Karpas-422 (cell line): Measurements from ENCODE around the gene PNPLA2. TPM values are rescaled to one million over a fixed set of nuclear protein-coding genes. Genes with fewer than 3 reads are reported as not detected.

ENCODE experiments used
- DNase-seq: peaks from one replicate; pipeline ENCODE4 v3.0.0-alpha.2; 2015
- H2AFZ ChIP-seq: fragments of 200-600 bp; sonication (generic); 2 replicates; pipeline ENCODE4 v1.6.1; 2014; ENCODE audit warnings: antibody characterized with exemption, low read length, mixed read lengths
- H3K27ac ChIP-seq: fragments of 200-600 bp; sonication (generic); 2 replicates; pipeline ENCODE4 v1.5.1; 2014; ENCODE audit warnings: mild to moderate bottlenecking, low read length, moderate library complexity
- H3K27me3 ChIP-seq: fragments of 200-600 bp; sonication (generic); 2 replicates; pipeline ENCODE4 v1.6.1; 2014; ENCODE audit warnings: low read length, mixed read lengths
- H3K36me3 ChIP-seq: fragments of 200-600 bp; sonication (generic); 2 replicates; pipeline ENCODE4 v1.6.1; 2014; ENCODE audit warnings: low read length, mixed read lengths; ENCODE audit not compliant: insufficient read depth
- H3K4me1 ChIP-seq: fragments of 200-600 bp; sonication (generic); 2 replicates; pipeline ENCODE4 v1.6.1; 2014; ENCODE audit warnings: mild to moderate bottlenecking, low read length, mixed read lengths
- H3K4me2 ChIP-seq: fragments of 200-600 bp; sonication (generic); 2 replicates; pipeline ENCODE4 v1.6.1; 2014; ENCODE audit warnings: low read length, low read depth, mild to moderate bottlenecking; ENCODE audit not compliant: poor library complexity, severe bottlenecking
- H3K4me3 ChIP-seq: fragments of 200-600 bp; sonication (generic); 2 replicates; pipeline ENCODE4 v1.5.1; 2014; ENCODE audit warnings: mild to moderate bottlenecking, antibody characterized with exemption, low read length, mixed read lengths
- H3K79me2 ChIP-seq: fragments of 200-600 bp; sonication (generic); 2 replicates; pipeline ENCODE4 v1.6.1; 2014; ENCODE audit warnings: mild to moderate bottlenecking, low read length, mixed read lengths
- H3K9ac ChIP-seq: fragments of 200-600 bp; sonication (generic); 2 replicates; pipeline ENCODE4 v1.6.0; 2014; ENCODE audit warnings: low read length
- H3K9me2 ChIP-seq: fragments of 200-600 bp; sonication (generic), shearing (Covaris generic); replicated peaks from 2 replicates; pipeline ENCODE4 v1.6.0; 2014; ENCODE audit warnings: mild to moderate bottlenecking, low read length, moderate library complexity; ENCODE audit not compliant: insufficient read depth
- H3K9me3 ChIP-seq: fragments of 300-700, 200-600 bp; sonication (generic); 2 replicates; pipeline ENCODE4 v1.6.1; 2014; ENCODE audit warnings: low read length, mixed read lengths
- H4K20me1 ChIP-seq: fragments of 200-600 bp; sonication (generic); 2 replicates; pipeline ENCODE4 v1.6.1; 2014; ENCODE audit warnings: mild to moderate bottlenecking, antibody characterized with exemption, low read length, low read depth; ENCODE audit not compliant: insufficient read depth
- total RNA-seq: library from RNA; depleted of rRNA; stranded (reverse); fragments of >200 nt; shearing (Covaris generic); gene quantifications from 2 replicates; pipeline ENCODE4 v1.2.3, GENCODE V29; 2014; ENCODE audit warnings: low replicate concordance

PNPLA2 gene
- total RNA-seq, 1 experiment from 2014 or later = 32.5 TPM

DNA sequence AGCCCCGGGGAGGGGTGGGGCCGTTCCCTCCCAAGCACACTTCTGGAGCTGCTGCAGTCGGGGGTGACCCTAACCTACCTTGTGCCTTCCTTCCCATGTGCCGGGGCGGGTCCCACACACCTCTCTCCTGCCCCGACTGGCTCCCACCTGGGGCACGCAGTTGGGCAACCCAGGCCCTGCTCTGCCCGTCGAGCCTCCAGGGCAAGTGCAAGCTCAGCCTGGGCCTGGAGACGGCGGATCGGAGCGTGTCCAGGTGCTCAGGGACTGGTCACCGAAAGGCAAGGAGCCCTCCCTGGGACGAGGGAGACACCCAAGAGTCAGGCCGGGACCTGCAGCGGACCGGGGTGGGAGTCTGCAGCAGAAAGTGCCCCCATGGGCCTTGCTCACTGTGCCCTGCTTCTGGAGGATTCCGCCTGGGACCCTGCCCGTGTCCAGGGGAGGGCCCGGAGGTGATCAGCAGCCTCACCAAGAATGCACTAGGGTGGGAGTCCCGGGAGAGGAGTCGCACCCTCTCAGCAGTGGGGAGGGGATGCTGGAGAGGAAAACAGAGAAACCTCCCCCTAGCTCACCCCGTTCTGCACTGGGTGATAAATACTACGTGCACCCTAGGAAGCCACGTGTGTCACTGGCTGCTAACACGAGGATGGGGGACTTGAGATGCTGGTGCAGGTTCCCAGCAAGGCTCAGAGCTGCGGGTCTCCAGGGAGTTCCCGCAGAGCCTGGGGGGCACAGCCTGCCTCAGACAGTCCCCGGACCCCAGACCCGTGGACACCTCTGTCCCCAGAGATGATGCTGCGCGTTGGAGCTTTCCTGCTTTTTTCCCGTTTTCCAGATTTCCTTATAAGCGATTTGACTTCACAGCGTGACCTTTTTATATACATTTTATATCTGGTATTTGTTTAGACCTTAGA lies 36.2 kb upstream of the PNPLA2 start:
- Histone ChIP-seq H3K79me2 (peaks cover 24% of the 10 kb centered on the region), H3K4me1 (peaks cover 42% of the 10 kb centered on the region), H3K9ac (no peak overlapping the region), H3K9me2 (no peaks in the 10 kb centered on the region), H2AFZ (no peak overlapping the region), H3K27me3 (no peaks in the 10 kb centered on the region), H3K27ac (no peak overlapping the region), H4K20me1 (peaks cover 8% of the 10 kb centered on the region; the same call in 1 of the 2 replicates), H3K4me3 (no peak overlapping the region), H3K4me2 (no peak overlapping the region), H3K9me3 (no peaks in the 10 kb centered on the region), H3K36me3 (0 out of 2 replicates have a peak, but pooled peaks cover 6% of the 10 kb centered on the region)
- no peak for DNase-seq

GRCh38 chr11:783581-784015 lies 35.1 kb upstream of the PNPLA2 start:
- H3K27me3 ChIP-seq = no peaks in the 10 kb centered on the region
- no peak overlapping the region for H3K4me3 ChIP-seq
- peak; percentile 77 for DNase-seq
- H3K9me3 ChIP-seq = no peaks in the 10 kb centered on the region
- H4K20me1 ChIP-seq = peaks cover 10% of the 10 kb centered on the region
- H3K4me2 ChIP-seq = no peak overlapping the region
- peaks cover 20% of the 10 kb centered on the region for H3K79me2 ChIP-seq
- H3K4me1 ChIP-seq = peaks cover 47% of the 10 kb centered on the region
- no peaks in the 10 kb centered on the region for H3K9me2 ChIP-seq
- no peak overlapping the region for H2AFZ ChIP-seq
- H3K9ac ChIP-seq = no peak overlapping the region
- 0 out of 2 replicates have a peak, but pooled peaks cover 9% of the 10 kb centered on the region for H3K36me3 ChIP-seq
- no peak overlapping the region for H3K27ac ChIP-seq

- no peak overlapping the region for H3K9ac ChIP-seq
- no peak overlapping the region for H2AFZ ChIP-seq
Observed at GRCh38 chr11:786235-787083, 32.3 kb upstream of the PNPLA2 start.

GRCh38 chr11:787084-787675 lies 31.5 kb upstream of the PNPLA2 start:
- H3K9ac ChIP-seq = 0 out of 2 replicates have a peak overlapping the region, but pooled peaks have one; percentile 90
- no peak overlapping the region for H3K4me2 ChIP-seq

More at GRCh38 chr11:786235-787083, 32.3 kb upstream of the PNPLA2 start:
- Histone ChIP-seq H4K20me1 (peaks cover 5% of the 10 kb centered on the region; the same call in 1 of the 2 replicates), H3K4me1 (peaks cover 50% of the 10 kb centered on the region), H3K79me2 (peaks cover 18% of the 10 kb centered on the region), H3K9me2 (no peaks in the 10 kb centered on the region), H3K36me3 (0 out of 2 replicates have a peak, but pooled peaks cover 6% of the 10 kb centered on the region), H3K9me3 (no peaks in the 10 kb centered on the region), H3K4me2 (no peak overlapping the region), H3K4me3 (no peak overlapping the region), H3K27me3 (no peaks in the 10 kb centered on the region), H3K27ac (peak overlapping the region; percentile 48; the same call in 1 of the 2 replicates)
- peak; percentile 76 for DNase-seq

GRCh38 chr11:788009-788640 lies 30.6 kb upstream of the PNPLA2 start:
- Histone ChIP-seq H3K27ac (peak overlapping the region; percentile 81), H3K9ac (peak overlapping the region; percentile 90), H3K4me3 (peak overlapping the region; percentile 83), H3K27me3 (no peaks in the 10 kb centered on the region), H4K20me1 (peaks cover 5% of the 10 kb centered on the region; the same call in 1 of the 2 replicates), H3K9me2 (no peaks in the 10 kb centered on the region), H3K79me2 (peaks cover 18% of the 10 kb centered on the region), H2AFZ (no peak overlapping the region), H3K9me3 (no peaks in the 10 kb centered on the region), H3K4me2 (peak overlapping the region; percentile 86), H3K4me1 (peaks cover 51% of the 10 kb centered on the region), H3K36me3 (0 out of 2 replicates have a peak, but pooled peaks cover 6% of the 10 kb centered on the region)
- DNase-seq = peak; percentile 66

More at GRCh38 chr11:787084-787675, 31.5 kb upstream of the PNPLA2 start:
- H3K27me3 ChIP-seq = no peaks in the 10 kb centered on the region
- peak overlapping the region; percentile 81 for H3K27ac ChIP-seq
- H3K9me2 ChIP-seq = no peaks in the 10 kb centered on the region
- DNase-seq = peak; percentile 57
- peaks cover 5% of the 10 kb centered on the region; the same call in 1 of the 2 replicates for H4K20me1 ChIP-seq
- H2AFZ ChIP-seq = no peak overlapping the region
- H3K4me1 ChIP-seq = peaks cover 51% of the 10 kb centered on the region
- 0 out of 2 replicates have a peak, but pooled peaks cover 6% of the 10 kb centered on the region for H3K36me3 ChIP-seq
- peaks cover 18% of the 10 kb centered on the region for H3K79me2 ChIP-seq
- H3K9me3 ChIP-seq = no peaks in the 10 kb centered on the region
- no peak overlapping the region for H3K4me3 ChIP-seq

DNA sequence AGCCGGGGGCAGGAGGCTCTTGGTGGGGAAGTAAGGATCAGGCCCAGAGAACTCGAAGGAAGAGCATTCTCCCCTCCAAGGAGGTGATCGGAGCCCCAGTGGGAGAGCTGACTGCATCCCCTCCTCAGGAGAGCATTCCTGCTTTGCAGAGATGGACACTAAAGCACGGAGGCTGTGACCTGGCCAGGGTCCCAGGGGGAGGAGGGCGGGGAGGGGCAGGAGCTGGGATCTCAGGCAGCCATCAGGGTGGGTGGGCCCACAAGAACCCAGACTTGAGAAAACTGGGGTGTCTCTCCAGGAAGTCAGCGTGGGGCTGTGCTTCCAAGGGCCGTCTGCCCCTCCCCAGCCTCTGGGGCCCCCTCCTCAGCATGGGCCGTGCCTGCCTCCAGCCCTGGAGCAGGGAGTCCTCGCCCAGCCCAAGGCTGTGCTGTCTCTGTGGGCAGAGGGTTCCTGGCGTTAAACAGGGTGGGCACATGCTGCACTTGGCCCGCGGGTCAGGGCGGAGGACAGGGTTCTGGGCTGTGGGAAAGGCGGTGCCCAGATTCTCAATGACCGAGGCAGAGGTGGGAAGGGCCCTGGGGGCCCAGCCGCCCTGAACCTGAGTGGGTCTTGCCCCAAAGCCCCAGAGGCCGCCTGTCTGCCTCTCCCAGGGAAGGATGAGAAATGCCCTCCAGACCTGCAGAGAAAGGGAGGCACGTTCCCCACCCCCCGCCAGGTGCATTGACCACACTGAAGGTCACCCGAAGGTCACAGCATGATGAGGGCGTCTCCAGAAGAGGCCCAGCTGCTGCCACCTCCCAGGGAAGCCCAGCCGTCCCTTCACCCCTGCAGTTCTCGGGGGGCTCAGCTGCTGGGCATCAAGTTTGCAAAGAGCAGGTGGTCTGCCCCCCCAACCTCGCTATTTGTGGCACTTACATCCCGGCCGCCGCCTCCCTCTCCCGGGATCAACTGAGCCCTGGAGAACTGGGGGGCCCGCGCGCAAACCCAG lies 29.5 kb upstream of the PNPLA2 start:
- H3K9me2 ChIP-seq = no peaks in the 10 kb centered on the region
- H3K4me1 ChIP-seq = peaks cover 51% of the 10 kb centered on the region
- H3K9me3 ChIP-seq = no peaks in the 10 kb centered on the region
- peaks cover 19% of the 10 kb centered on the region for H3K79me2 ChIP-seq
- DNase-seq = peak; percentile 85
- H2AFZ ChIP-seq = no peak overlapping the region
- H3K27ac ChIP-seq = peak overlapping the region; percentile 81
- peak overlapping the region; percentile 86 for H3K4me2 ChIP-seq
- peak overlapping the region; percentile 83 for H3K4me3 ChIP-seq
- H3K27me3 ChIP-seq = no peaks in the 10 kb centered on the region
- H3K36me3 ChIP-seq = 0 out of 2 replicates have a peak, but pooled peaks cover 3% of the 10 kb centered on the region
- peaks cover 7% of the 10 kb centered on the region; the same call in 1 of the 2 replicates for H4K20me1 ChIP-seq
- H3K9ac ChIP-seq = peak overlapping the region; percentile 90
